HepG2 (cell line): ENCODE results near the gene THRSP. TPM values are rescaled to one million over a fixed set of nuclear protein-coding genes. Genes with fewer than 3 reads are reported as not detected.

Experiments used
- CBX5 ChIP-seq: sonication (generic); formaldehyde crosslinking; IDR thresholded peaks from 2 replicates; pipeline ENCODE4 v1.4.0; 2020; ENCODE audit warnings: missing genetic modification reagents, borderline replicate concordance
- CEBPB ChIP-seq: IDR thresholded peaks from 2 replicates; pipeline ENCODE4 v1.6.1; 2011; ENCODE audit warnings: low read depth, low read length, improper control_type of control experiment, borderline replicate concordance
- HMGA1 ChIP-seq: sonication (generic); formaldehyde crosslinking; conservative IDR thresholded peaks from 2 replicates; pipeline ENCODE4 v1.4.0; 2020; ENCODE audit warnings: missing genetic modification reagents
- PRMT3 ChIP-seq: sonication (generic); formaldehyde crosslinking; IDR thresholded peaks from 2 replicates; pipeline ENCODE4 v1.8.1; 2022; ENCODE audit warnings: low read depth, mild to moderate bottlenecking, moderate library complexity, missing genetic modification reagents, borderline replicate concordance
- SSRP1 ChIP-seq: IDR thresholded peaks from 2 replicates; pipeline ENCODE4 v1.6.1; 2016; ENCODE audit warnings: control low read depth
- TAF1 ChIP-seq: sonication (generic); formaldehyde crosslinking; IDR thresholded peaks from 2 replicates; pipeline ENCODE4 v1.4.0; 2020; ENCODE audit warnings: missing genetic modification reagents
- TFE3 ChIP-seq: IDR thresholded peaks from 2 replicates; pipeline ENCODE4 v1.6.1; 2016
- ZBTB34 ChIP-seq: sonication (generic); formaldehyde crosslinking; IDR thresholded peaks from 2 replicates; pipeline ENCODE4 v1.8.0; 2022; ENCODE audit warnings: mild to moderate bottlenecking, missing genetic modification reagents
- ZNF232 ChIP-seq: sonication (generic); formaldehyde crosslinking; IDR thresholded peaks from 2 replicates; pipeline ENCODE4 v1.4.0; 2020; ENCODE audit warnings: missing genetic modification reagents, borderline replicate concordance
- ZNF432 ChIP-seq: sonication (generic); formaldehyde crosslinking; IDR thresholded peaks from 2 replicates; pipeline ENCODE4 v1.5.0; 2020; ENCODE audit warnings: missing genetic modification reagents, mild to moderate bottlenecking, borderline replicate concordance
- ZNF781 ChIP-seq: sonication (generic); formaldehyde crosslinking; IDR thresholded peaks from 2 replicates; pipeline ENCODE4 v1.5.1; 2020; ENCODE audit warnings: borderline replicate concordance, mild to moderate bottlenecking, missing genetic modification reagents; ENCODE audit errors: not compliant biosample characterization
- ZNF792 ChIP-seq: IDR thresholded peaks from 2 replicates; pipeline ENCODE4 v1.6.1; 2016
- polyA plus RNA-seq, 8 experiments: library from polyadenylated mRNA; depleted of rRNA in 3 of 8; stranded (reverse) in 7 of 8; unstranded in 1 of 8; fragments of >200 nt; fragmentation: Illumina TruSeq in 4 of 8; extraction: Trizol in 4 of 8; gene quantifications; 2 replicates each; pipeline versions ENCODE4 v1.2.1 to v1.2.3, GENCODE V29; 2011 to 2016; ENCODE audit warnings: low read depth in 4 of 8, missing spikeins in 1 of 8, mixed read lengths in 1 of 8; ENCODE audit not compliant: insufficient read depth in 1 of 8
- total RNA-seq, 5 experiments: library from RNA; depleted of rRNA; stranded (reverse); fragments of >200 nt; fragmentation: Illumina TruSeq; extraction: Trizol; gene quantifications; 2 replicates each; pipeline ENCODE4 v1.2.3, GENCODE V29; 2016; ENCODE audit warnings: low read depth in 1 of 5
- TF ChIP-seq, protein P1 (sequence below): sonication (generic); formaldehyde crosslinking; conservative IDR thresholded peaks from 2 replicates; pipeline ENCODE4 v1.4.0; 2020; ENCODE audit warnings: mild to moderate bottlenecking, missing genetic modification reagents, moderate library complexity
- TF ChIP-seq, protein P2 (sequence below): sonication (generic); formaldehyde crosslinking; IDR thresholded peaks from 2 replicates; pipeline ENCODE4 v1.4.0; 2020; ENCODE audit warnings: missing genetic modification reagents

THRSP gene
- total and polyA plus RNA-seq, 2 of the 13 experiments (the other 11 are each of a cell fraction or from before 2014, with no cell fraction given) = 0.13 to 0.58 TPM

DNA sequence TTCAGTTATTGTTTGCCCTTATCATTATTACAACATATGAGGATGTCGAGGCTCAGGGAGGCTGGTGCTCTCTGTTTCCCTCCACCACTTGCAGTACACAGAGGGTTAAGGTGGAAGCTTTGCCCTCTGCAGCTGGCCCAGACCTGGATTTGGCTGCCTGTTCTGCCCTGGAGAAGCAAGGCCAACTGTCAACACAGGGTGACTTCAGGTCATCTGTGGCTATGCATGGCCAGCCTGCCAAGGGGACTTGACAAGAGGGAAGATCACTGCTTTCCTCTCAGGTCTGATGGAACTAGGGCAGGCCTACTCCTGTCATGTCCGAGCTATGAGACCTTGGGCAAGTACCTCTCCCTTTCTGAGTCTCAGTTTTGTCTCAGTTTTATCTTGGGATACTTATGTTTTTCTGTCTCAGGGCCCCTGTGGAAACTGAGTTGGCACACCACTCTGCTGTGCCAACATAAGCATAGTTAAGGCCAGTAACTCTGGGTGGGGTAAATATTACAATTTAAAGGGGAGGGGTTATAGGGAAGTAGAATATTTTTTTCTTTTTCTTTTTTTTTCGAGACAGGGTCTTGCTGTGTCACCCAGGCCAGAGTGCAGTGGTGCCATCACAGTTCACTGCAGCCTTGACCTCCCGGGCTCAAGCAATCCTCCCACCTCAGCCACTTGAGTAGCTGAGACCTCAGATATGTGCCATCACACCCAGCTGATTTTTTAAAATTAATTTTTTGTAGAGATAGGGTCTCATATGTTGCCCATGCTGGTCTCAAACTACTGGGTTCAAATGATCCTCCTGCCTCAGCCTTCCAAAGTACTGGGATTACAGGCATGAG lies 2.4 kb upstream of the THRSP start (continued):
- TF ChIP-seq, protein P1, sequence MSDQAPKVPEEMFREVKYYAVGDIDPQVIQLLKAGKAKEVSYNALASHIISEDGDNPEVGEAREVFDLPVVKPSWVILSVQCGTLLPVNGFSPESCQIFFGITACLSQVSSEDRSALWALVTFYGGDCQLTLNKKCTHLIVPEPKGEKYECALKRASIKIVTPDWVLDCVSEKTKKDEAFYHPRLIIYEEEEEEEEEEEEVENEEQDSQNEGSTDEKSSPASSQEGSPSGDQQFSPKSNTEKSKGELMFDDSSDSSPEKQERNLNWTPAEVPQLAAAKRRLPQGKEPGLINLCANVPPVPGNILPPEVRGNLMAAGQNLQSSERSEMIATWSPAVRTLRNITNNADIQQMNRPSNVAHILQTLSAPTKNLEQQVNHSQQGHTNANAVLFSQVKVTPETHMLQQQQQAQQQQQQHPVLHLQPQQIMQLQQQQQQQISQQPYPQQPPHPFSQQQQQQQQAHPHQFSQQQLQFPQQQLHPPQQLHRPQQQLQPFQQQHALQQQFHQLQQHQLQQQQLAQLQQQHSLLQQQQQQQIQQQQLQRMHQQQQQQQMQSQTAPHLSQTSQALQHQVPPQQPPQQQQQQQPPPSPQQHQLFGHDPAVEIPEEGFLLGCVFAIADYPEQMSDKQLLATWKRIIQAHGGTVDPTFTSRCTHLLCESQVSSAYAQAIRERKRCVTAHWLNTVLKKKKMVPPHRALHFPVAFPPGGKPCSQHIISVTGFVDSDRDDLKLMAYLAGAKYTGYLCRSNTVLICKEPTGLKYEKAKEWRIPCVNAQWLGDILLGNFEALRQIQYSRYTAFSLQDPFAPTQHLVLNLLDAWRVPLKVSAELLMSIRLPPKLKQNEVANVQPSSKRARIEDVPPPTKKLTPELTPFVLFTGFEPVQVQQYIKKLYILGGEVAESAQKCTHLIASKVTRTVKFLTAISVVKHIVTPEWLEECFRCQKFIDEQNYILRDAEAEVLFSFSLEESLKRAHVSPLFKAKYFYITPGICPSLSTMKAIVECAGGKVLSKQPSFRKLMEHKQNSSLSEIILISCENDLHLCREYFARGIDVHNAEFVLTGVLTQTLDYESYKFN (CRISPR knock-in tag) = peak; percentile 49
- 0 out of 2 replicates have a peak, but pooled peaks have one; percentile 21 for TF ChIP-seq CBX5
- TF ChIP-seq ZNF781 = no peak
- TF ChIP-seq SSRP1 (CRISPR knock-in tag) = no peak
- TF ChIP-seq, protein P2, sequence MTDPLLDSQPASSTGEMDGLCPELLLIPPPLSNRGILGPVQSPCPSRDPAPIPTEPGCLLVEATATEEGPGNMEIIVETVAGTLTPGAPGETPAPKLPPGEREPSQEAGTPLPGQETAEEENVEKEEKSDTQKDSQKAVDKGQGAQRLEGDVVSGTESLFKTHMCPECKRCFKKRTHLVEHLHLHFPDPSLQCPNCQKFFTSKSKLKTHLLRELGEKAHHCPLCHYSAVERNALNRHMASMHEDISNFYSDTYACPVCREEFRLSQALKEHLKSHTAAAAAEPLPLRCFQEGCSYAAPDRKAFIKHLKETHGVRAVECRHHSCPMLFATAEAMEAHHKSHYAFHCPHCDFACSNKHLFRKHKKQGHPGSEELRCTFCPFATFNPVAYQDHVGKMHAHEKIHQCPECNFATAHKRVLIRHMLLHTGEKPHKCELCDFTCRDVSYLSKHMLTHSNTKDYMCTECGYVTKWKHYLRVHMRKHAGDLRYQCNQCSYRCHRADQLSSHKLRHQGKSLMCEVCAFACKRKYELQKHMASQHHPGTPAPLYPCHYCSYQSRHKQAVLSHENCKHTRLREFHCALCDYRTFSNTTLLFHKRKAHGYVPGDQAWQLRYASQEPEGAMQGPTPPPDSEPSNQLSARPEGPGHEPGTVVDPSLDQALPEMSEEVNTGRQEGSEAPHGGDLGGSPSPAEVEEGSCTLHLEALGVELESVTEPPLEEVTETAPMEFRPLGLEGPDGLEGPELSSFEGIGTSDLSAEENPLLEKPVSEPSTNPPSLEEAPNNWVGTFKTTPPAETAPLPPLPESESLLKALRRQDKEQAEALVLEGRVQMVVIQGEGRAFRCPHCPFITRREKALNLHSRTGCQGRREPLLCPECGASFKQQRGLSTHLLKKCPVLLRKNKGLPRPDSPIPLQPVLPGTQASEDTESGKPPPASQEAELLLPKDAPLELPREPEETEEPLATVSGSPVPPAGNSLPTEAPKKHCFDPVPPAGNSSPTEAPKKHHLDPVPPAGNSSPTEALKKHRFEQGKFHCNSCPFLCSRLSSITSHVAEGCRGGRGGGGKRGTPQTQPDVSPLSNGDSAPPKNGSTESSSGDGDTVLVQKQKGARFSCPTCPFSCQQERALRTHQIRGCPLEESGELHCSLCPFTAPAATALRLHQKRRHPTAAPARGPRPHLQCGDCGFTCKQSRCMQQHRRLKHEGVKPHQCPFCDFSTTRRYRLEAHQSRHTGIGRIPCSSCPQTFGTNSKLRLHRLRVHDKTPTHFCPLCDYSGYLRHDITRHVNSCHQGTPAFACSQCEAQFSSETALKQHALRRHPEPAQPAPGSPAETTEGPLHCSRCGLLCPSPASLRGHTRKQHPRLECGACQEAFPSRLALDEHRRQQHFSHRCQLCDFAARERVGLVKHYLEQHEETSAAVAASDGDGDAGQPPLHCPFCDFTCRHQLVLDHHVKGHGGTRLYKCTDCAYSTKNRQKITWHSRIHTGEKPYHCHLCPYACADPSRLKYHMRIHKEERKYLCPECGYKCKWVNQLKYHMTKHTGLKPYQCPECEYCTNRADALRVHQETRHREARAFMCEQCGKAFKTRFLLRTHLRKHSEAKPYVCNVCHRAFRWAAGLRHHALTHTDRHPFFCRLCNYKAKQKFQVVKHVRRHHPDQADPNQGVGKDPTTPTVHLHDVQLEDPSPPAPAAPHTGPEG (CRISPR knock-in tag) = 0 out of 2 replicates have a peak, but pooled peaks have one; percentile 29
- no peak for TF ChIP-seq PRMT3 (CRISPR knock-in tag)
- no peak for TF ChIP-seq HMGA1
- no peak for TF ChIP-seq CEBPB
- TF ChIP-seq ZNF792 = no peak
- no peak for TF ChIP-seq TFE3 (CRISPR knock-in tag)
- no peak for TF ChIP-seq ZNF232 (CRISPR knock-in tag)
- TF ChIP-seq TAF1 = no peak
- no peak for TF ChIP-seq ZNF432
- peak; percentile 22; the same call in 1 of the 2 replicates for TF ChIP-seq ZBTB34
